Neuronal stem cell (in vitro differentiated cells): Measurements from ENCODE around the gene BCL2L11.

Source experiments
- DNase-seq: peaks from one replicate; pipeline ENCODE4 v3.0.0-alpha.2; 2013; ENCODE audit warnings: low spot score
- H2AFZ ChIP-seq: one replicate; pipeline ENCODE4 v1.6.1; 2013; ENCODE audit warnings: mild to moderate bottlenecking, low read length, inconsistent platforms
- H2AK5ac ChIP-seq: 2 replicates; pipeline ENCODE4 v1.6.1; 2013; ENCODE audit warnings: low read depth, mild to moderate bottlenecking, inconsistent platforms, low read length, moderate library complexity, mixed read lengths
- H2BK120ac ChIP-seq: 2 replicates; pipeline ENCODE4 v1.6.1; 2013; ENCODE audit warnings: low read depth, mild to moderate bottlenecking, inconsistent platforms, low read length, moderate library complexity, mixed read lengths
- H2BK12ac ChIP-seq: one replicate; pipeline ENCODE4 v1.6.1; 2013; ENCODE audit warnings: low read length, inconsistent platforms
- H2BK15ac ChIP-seq: 2 replicates; pipeline ENCODE4 v1.6.1; 2013; ENCODE audit warnings: mild to moderate bottlenecking, low read length, inconsistent platforms, mixed read lengths
- H2BK5ac ChIP-seq: one replicate; pipeline ENCODE4 v1.6.1; 2013; ENCODE audit warnings: inconsistent platforms, mild to moderate bottlenecking, low read length, moderate library complexity
- H3K14ac ChIP-seq: one replicate; pipeline ENCODE4 v1.6.1; 2013; ENCODE audit warnings: low read length, inconsistent platforms
- H3K18ac ChIP-seq: 2 replicates; pipeline ENCODE4 v1.6.1; 2013; ENCODE audit warnings: low read length, inconsistent platforms
- H3K23ac ChIP-seq: 2 replicates; pipeline ENCODE4 v1.6.1; 2013; ENCODE audit warnings: low read depth, mild to moderate bottlenecking, mixed read lengths, low read length, inconsistent platforms; ENCODE audit not compliant: poor library complexity
- H3K27ac ChIP-seq: replicated peaks from 3 replicates; pipeline ENCODE4 v1.5.1; 2013; ENCODE audit warnings: low read length, inconsistent platforms
- H3K27me3 ChIP-seq, 3 experiments: 2 replicates each; pipeline ENCODE4 v1.6.1; 2013; ENCODE audit warnings: low read length in 3 of 3, mild to moderate bottlenecking in 2 of 3, inconsistent platforms in 1 of 3, low read depth in 1 of 3, mixed read lengths in 1 of 3, moderate library complexity in 1 of 3; ENCODE audit not compliant: control insufficient read depth in 3 of 3, insufficient read depth in 3 of 3
- H3K36me3 ChIP-seq, 2 donors: replicated peaks in 1 of 2; 2 replicates each; pipeline ENCODE4 v1.6.1; 2013; ENCODE audit warnings: low read length in 2 of 2; ENCODE audit not compliant: control insufficient read depth in 2 of 2, insufficient read depth in 2 of 2
- H3K4ac ChIP-seq: 2 replicates; pipeline ENCODE4 v1.6.1; 2013; ENCODE audit warnings: inconsistent platforms, mild to moderate bottlenecking, low read length, moderate library complexity
- H3K4me1 ChIP-seq, 2 donors: 1 replicate in 1 of 2; 2 replicates in 1 of 2; pipeline ENCODE4 v1.6.1; 2013; ENCODE audit warnings: low read length in 2 of 2, low read depth in 1 of 2; ENCODE audit not compliant: control insufficient read depth in 2 of 2, insufficient read depth in 1 of 2
- H3K4me2 ChIP-seq: one replicate; pipeline ENCODE4 v1.6.1; 2013; ENCODE audit warnings: mild to moderate bottlenecking, low read length, inconsistent platforms; ENCODE audit not compliant: insufficient read depth, poor library complexity, severe bottlenecking
- H3K4me3 ChIP-seq, 2 donors: 2 replicates each; pipeline ENCODE4 v1.5.1; 2013; ENCODE audit warnings: low read length in 2 of 2, mild to moderate bottlenecking in 2 of 2, inconsistent platforms in 1 of 2, moderate library complexity in 1 of 2
- H3K79me1 ChIP-seq: one replicate; pipeline ENCODE4 v1.6.1; 2013; ENCODE audit warnings: low read depth, mild to moderate bottlenecking, inconsistent platforms, low read length, moderate library complexity
- H3K9ac ChIP-seq: one replicate; pipeline ENCODE4 v1.6.1; 2013; ENCODE audit warnings: mild to moderate bottlenecking, low read depth, low read length, inconsistent platforms; ENCODE audit not compliant: poor library complexity
- H3K9me3 ChIP-seq, 2 donors: replicated peaks in 1 of 2; 2 replicates each; pipeline versions ENCODE3 to v1.6.1; 2013; ENCODE audit warnings: low read length in 2 of 2, mild to moderate bottlenecking in 2 of 2, inconsistent platforms in 1 of 2, low read depth in 1 of 2, mixed read lengths in 1 of 2, moderate library complexity in 1 of 2; ENCODE audit not compliant: control insufficient read depth in 2 of 2, insufficient read depth in 1 of 2
- H4K8ac ChIP-seq: one replicate; pipeline ENCODE4 v1.6.1; 2013; ENCODE audit warnings: low read depth, mild to moderate bottlenecking, inconsistent platforms, low read length, moderate library complexity
- H4K91ac ChIP-seq: one replicate; pipeline ENCODE4 v1.6.1; 2013; ENCODE audit warnings: low read length, low read depth, mild to moderate bottlenecking, inconsistent platforms; ENCODE audit not compliant: poor library complexity
- WGBS, 2 donors: extraction: QIAGEN DNeasy Blood & Tissue Kit; methylation state at CpG; one replicate each; pipeline ENCODE4 v1.1.7; 2013; ENCODE audit warnings: missing lambda C conversion rate in 2 of 2, mixed read lengths in 1 of 2; ENCODE audit not compliant: insufficient read length in 2 of 2, insufficient replicate concordance in 1 of 2; ENCODE audit errors: extremely low coverage in 2 of 2; 5-methylcytosine and 5-hydroxymethylcytosine counted together

Gene BCL2L11

DNA sequence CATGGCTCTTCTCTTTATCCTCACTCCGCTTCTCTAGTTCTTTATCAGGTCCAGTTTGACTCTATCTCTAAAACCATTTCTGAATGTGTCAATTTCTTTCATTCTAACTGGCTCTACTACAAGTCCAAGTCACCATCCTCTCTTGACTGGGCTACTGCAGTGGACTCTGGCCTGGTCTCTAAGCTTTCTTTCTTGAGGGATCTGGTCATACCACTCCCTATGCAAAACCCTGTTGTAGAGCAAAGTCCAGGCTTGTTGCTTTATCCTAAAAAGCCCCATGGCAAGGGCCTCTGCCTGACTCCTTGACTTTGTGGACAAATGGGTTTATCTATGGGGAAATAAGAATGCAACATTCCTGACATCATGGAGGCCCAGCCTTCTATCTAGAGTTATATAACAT, 87.1 kb downstream of the BCL2L11 start:
- no peak for DNase-seq
- Histone ChIP-seq H3K4me2 (no peak overlapping the region), H3K4me3 (no peak overlapping the region), H3K4me1 (peaks cover 3 to 5% of the 10 kb centered on the region in 2 donors), H3K79me1 (no peaks in the 10 kb centered on the region), H2BK5ac (no peak overlapping the region), H3K9ac (no peak overlapping the region), H3K18ac (no peak overlapping the region), H3K9me3 (peaks cover 0 to 13% of the 10 kb centered on the region in 2 donors), H3K4ac (no peak overlapping the region), H3K27ac (no peak overlapping the region), H4K8ac (no peak overlapping the region), H4K91ac (no peak overlapping the region), H3K27me3 (no peaks in the 10 kb centered on the region), H3K14ac (no peak overlapping the region), H2BK120ac (no peak overlapping the region), H2BK15ac (no peak overlapping the region), H3K36me3 (peaks cover 0 to 11% of the 10 kb centered on the region in 2 donors), H2AFZ (no peak overlapping the region), H2AK5ac (no peak overlapping the region), H3K23ac (no peak overlapping the region), H2BK12ac (no peak overlapping the region)
- WGBS, 2 donors = no CpG with 5 or more reads among the region's 1 CpG

DNA sequence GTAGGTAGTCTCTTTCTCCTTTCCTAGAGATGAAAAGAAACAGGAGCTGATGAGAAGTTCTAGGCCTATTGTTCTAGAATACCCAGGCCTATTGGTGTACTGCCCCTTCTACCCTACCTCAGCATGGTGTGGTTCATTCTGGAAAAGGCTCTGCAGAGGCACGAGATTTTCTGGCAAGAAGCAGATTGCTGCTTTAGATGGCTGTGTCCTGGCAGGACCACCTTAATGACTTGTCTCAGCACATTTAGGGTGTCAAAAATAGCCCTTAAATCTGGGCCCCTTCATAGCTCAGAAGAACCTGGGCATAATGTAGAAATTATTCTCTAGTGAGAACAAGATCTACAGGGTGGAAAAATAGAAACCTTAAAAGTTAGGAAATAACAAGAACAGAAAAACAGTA, 87.9 kb downstream of the BCL2L11 start:
- H3K4me2 ChIP-seq = no peak overlapping the region
- no peaks in the 10 kb centered on the region for H3K27me3 ChIP-seq
- H3K79me1 ChIP-seq = no peaks in the 10 kb centered on the region
- no peak overlapping the region for H4K91ac ChIP-seq
- H3K14ac ChIP-seq = no peak overlapping the region
- no peak overlapping the region for H3K27ac ChIP-seq
- no peak overlapping the region for H2BK12ac ChIP-seq
- no CpG with 5 or more reads among the region's 1 CpG for WGBS, 2 donors
- no peak overlapping the region for H3K23ac ChIP-seq
- H2BK15ac ChIP-seq = no peak overlapping the region
- peaks cover 0 to 21% of the 10 kb centered on the region in 2 donors for H3K9me3 ChIP-seq
- no peak overlapping the region for H2AFZ ChIP-seq
- DNase-seq = no peak
- H4K8ac ChIP-seq = no peak overlapping the region
- H3K36me3 ChIP-seq = peaks cover 0 to 11% of the 10 kb centered on the region in 2 donors
- no peak overlapping the region for H2AK5ac ChIP-seq
- no peak overlapping the region for H3K4ac ChIP-seq
- H3K4me1 ChIP-seq = peaks cover 3 to 5% of the 10 kb centered on the region in 2 donors
- H3K18ac ChIP-seq = no peak overlapping the region
- no peak overlapping the region for H2BK120ac ChIP-seq
- H3K9ac ChIP-seq = no peak overlapping the region
- H3K4me3 ChIP-seq = no peak overlapping the region
- no peak overlapping the region for H2BK5ac ChIP-seq

- Histone ChIP-seq H3K27me3 (no peaks in the 10 kb centered on the region), H3K9me3 (peaks cover 0 to 25% of the 10 kb centered on the region in 2 donors), H3K79me1 (no peaks in the 10 kb centered on the region), H2AK5ac (no peak overlapping the region), H2BK5ac (no peak overlapping the region), H3K18ac (no peak overlapping the region), H4K8ac (no peak overlapping the region), H2AFZ (no peak overlapping the region), H2BK15ac (no peak overlapping the region), H3K4me3 (no peak overlapping the region), H3K4me1 (peaks cover 3 to 5% of the 10 kb centered on the region in 2 donors), H4K91ac (no peak overlapping the region), H2BK12ac (no peak overlapping the region), H3K23ac (no peak overlapping the region), H2BK120ac (no peak overlapping the region), H3K4me2 (no peak overlapping the region), H3K27ac (no peak overlapping the region), H3K36me3 (peaks cover 0 to 11% of the 10 kb centered on the region in 2 donors), H3K4ac (no peak overlapping the region), H3K9ac (no peak overlapping the region), H3K14ac (no peak overlapping the region)
- no peak for DNase-seq
- WGBS, 2 donors = no CpG with 5 or more reads among the region's 1 CpG
These were observed 88.4 kb downstream of the BCL2L11 start for GRCh38 chr2:111209045-111209514.

GRCh38 chr2:111210036-111210435, 89.3 kb downstream of the BCL2L11 start:
- H3K18ac ChIP-seq = no peak overlapping the region

More at GRCh38 chr2:111210036-111210435, 89.3 kb downstream of the BCL2L11 start:
- H3K4ac ChIP-seq = no peak overlapping the region
- no peak overlapping the region for H2BK120ac ChIP-seq
- H2BK5ac ChIP-seq = no peak overlapping the region
- H3K4me2 ChIP-seq = no peak overlapping the region
- no peak overlapping the region for H3K23ac ChIP-seq
- WGBS, 2 donors = no CpG with 5 or more reads among the region's 1 CpG
- H2AFZ ChIP-seq = no peak overlapping the region
- H3K36me3 ChIP-seq = peaks cover 0 to 11% of the 10 kb centered on the region in 2 donors
- peaks cover 0 to 34% of the 10 kb centered on the region in 2 donors for H3K9me3 ChIP-seq
- H3K9ac ChIP-seq = no peak overlapping the region
- H2BK15ac ChIP-seq = no peak overlapping the region
- no peak overlapping the region for H3K4me3 ChIP-seq
- H3K4me1 ChIP-seq = peaks cover 3 to 5% of the 10 kb centered on the region in 2 donors
- no peaks in the 10 kb centered on the region for H3K79me1 ChIP-seq
- H4K91ac ChIP-seq = no peak overlapping the region
- H3K27me3 ChIP-seq = no peaks in the 10 kb centered on the region
- DNase-seq = no peak
- H3K14ac ChIP-seq = no peak overlapping the region
- no peak overlapping the region for H4K8ac ChIP-seq
- H2BK12ac ChIP-seq = no peak overlapping the region
- no peak overlapping the region for H3K27ac ChIP-seq
- H2AK5ac ChIP-seq = no peak overlapping the region
